ENCODE results near the gene TEDC2. TPM values are rescaled to one million over a fixed set of nuclear protein-coding genes. Genes with fewer than 3 reads are reported as not detected.

The TEDC2 gene
- total RNA-seq, 1 experiment from 2014 or later = 45.4 TPM

- no peak overlapping the region for H2BK5ac ChIP-seq (ENCODE audit: insufficient read length, low read length)
- no peak overlapping the region for H3K14ac ChIP-seq (ENCODE audit: insufficient read depth, low read length)
- H4K8ac ChIP-seq (replicated peaks; ENCODE audit: insufficient read length, low read depth, low read length) = no peak overlapping the region
- H2BK20ac ChIP-seq (ENCODE audit: low read depth, low read length, poor library complexity, severe bottlenecking) = no peak overlapping the region
- H3T11ph ChIP-seq (ENCODE audit: low read length) = no peak overlapping the region
- no peak overlapping the region for H2BK15ac ChIP-seq (ENCODE audit: low read depth, low read length)
- H3K27ac ChIP-seq (ENCODE audit: insufficient read length, low read depth, low read length) = no peak overlapping the region
- no peaks in the 10 kb centered on the region for H3K9me3 ChIP-seq (ENCODE audit: control insufficient read depth, low read depth, low read length)
- Mint-ChIP-seq H3K4me1 (peaks cover 9 to 10% of the 10 kb centered on the region in 2 experiments), H3K27ac (no peak overlapping the region), H3K27me3 (ENCODE audit: low read depth) (peaks cover 35% of the 10 kb centered on the region), H3K9me3 (no peaks in the 10 kb centered on the region), H3K36me3 (ENCODE audit: insufficient read depth in 1 of 3, low read depth in 3 of 3) (no peaks in the 10 kb centered on the region; a peak in 1 of 7 replicates), H3K4me3 (peak overlapping the region; percentile 69 to 80; a peak in 4 of 5 replicates)
- no peak overlapping the region for H2BK120ac ChIP-seq (ENCODE audit: low read depth, low read length, poor library complexity, severe bottlenecking)
- H4K5ac ChIP-seq (ENCODE audit: insufficient read length, low read depth, low read length) = no peak overlapping the region
- H3K23me2 ChIP-seq (ENCODE audit: insufficient read length, low read depth, low read length, poor library complexity, severe bottlenecking) = peaks cover 10% of the 10 kb centered on the region
- H3K18ac ChIP-seq (ENCODE audit: insufficient read length, low read depth, low read length) = no peak overlapping the region
- WGBS (ENCODE audit: extremely low coverage, insufficient read length, low lambda C conversion rate) = no CpG with 5 or more reads among the region's 9 CpGs
- peak overlapping the region; percentile 12 for H3K4me2 ChIP-seq (ENCODE audit: insufficient read depth, insufficient read length, low read length)
- H3K79me1 ChIP-seq (ENCODE audit: insufficient read depth, low read depth, low read length, poor library complexity, severe bottlenecking) = no peaks in the 10 kb centered on the region
- H2AFZ ChIP-seq (ENCODE audit: low read length) = no peak overlapping the region
- H2AK5ac ChIP-seq (ENCODE audit: insufficient read length, low read length) = no peak overlapping the region
- TF ChIP-seq CTCF (conservative IDR thresholded peaks at IDR 0.05) = no peak
- no peak overlapping the region for H3K9ac ChIP-seq (ENCODE audit: extremely low read depth, insufficient read length, low read length)
- no peaks in the 10 kb centered on the region for H3K79me2 ChIP-seq (ENCODE audit: insufficient read depth, low read length)
- no peak for DNase-seq
- no peak overlapping the region for H3K56ac ChIP-seq (ENCODE audit: insufficient read length, low read depth, low read length)
- peaks cover 12% of the 10 kb centered on the region; the same call in 1 of the 2 replicates for H3K27me3 ChIP-seq (ENCODE audit: insufficient read depth, low read length)
- no peak overlapping the region for H3K4ac ChIP-seq (ENCODE audit: low read depth, low read length)
- H3K4me1 ChIP-seq (ENCODE audit: insufficient read depth, low read length) = no peaks in the 10 kb centered on the region
- no peak overlapping the region for H2BK12ac ChIP-seq (ENCODE audit: insufficient read length, low read depth, low read length)
- no peak overlapping the region for H3K23ac ChIP-seq (ENCODE audit: insufficient read length, low read depth, low read length)
- no peak overlapping the region for H4K91ac ChIP-seq (ENCODE audit: insufficient read length, low read depth, low read length)
- no peaks in the 10 kb centered on the region for H4K20me1 ChIP-seq (ENCODE audit: control insufficient read depth, insufficient read depth, insufficient read length)
These were observed 16.4 kb downstream of the TEDC2 start for GRCh38 chr16:2476345-2476720.

All from H9 (cell line).